Urothelium cell line (cell line): Measurements from ENCODE around the gene PRELID1.
A peak's percentile ranks its signal among the peaks of the same experiment; 100 is the strongest.
"Not testable (repeated sequence)": the region's sequence is repeated elsewhere in the genome, so short reads cannot be mapped to it uniquely, and the experiment has no call there.

Source experiments
- DNase-seq: peaks from one replicate; pipeline ENCODE4 v3.0.0; 2011; ENCODE audit warnings: low spot score, mixed read lengths
- FAIRE-seq: peaks from 2 replicates; lab custom pipeline; 2011; peaks lifted over from hg19 to GRCh38; lab: Jason Lieb, UNC

Gene PRELID1

GRCh38 chr5:177334155-177334551, 30.6 kb downstream of the PRELID1 start:
- no peak for DNase-seq
- no peak for FAIRE-seq

GRCh38 chr5:177334781-177335700, 31.4 kb downstream of the PRELID1 start:
- no peak for FAIRE-seq
- no peak for DNase-seq

- FAIRE-seq: no peak
- DNase-seq: no peak
These were observed 32.1 kb downstream of the PRELID1 start for GRCh38 chr5:177335701-177336065.

DNA sequence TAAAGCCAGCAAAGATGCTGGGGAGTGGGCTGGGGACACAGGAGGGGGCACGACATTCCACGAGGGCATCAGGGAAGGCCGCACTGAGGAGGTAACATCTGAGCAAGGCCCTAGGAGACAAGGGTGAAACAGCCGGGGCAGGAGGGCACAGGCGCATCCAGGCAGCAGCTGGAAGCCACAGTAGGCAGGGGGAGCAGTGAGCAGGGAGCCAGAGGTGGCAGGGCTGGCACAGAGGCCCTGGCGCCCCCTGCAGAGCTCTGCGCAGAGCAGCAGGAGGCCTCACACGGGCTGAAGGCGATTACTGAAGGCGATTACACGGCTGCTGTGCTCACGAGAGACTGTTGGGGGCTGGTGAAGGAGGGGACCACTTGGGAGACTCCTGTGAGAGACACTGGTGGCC, 32.5 kb downstream of the PRELID1 start:
- FAIRE-seq (no peak), DNase-seq (peak; percentile 25)

DNA sequence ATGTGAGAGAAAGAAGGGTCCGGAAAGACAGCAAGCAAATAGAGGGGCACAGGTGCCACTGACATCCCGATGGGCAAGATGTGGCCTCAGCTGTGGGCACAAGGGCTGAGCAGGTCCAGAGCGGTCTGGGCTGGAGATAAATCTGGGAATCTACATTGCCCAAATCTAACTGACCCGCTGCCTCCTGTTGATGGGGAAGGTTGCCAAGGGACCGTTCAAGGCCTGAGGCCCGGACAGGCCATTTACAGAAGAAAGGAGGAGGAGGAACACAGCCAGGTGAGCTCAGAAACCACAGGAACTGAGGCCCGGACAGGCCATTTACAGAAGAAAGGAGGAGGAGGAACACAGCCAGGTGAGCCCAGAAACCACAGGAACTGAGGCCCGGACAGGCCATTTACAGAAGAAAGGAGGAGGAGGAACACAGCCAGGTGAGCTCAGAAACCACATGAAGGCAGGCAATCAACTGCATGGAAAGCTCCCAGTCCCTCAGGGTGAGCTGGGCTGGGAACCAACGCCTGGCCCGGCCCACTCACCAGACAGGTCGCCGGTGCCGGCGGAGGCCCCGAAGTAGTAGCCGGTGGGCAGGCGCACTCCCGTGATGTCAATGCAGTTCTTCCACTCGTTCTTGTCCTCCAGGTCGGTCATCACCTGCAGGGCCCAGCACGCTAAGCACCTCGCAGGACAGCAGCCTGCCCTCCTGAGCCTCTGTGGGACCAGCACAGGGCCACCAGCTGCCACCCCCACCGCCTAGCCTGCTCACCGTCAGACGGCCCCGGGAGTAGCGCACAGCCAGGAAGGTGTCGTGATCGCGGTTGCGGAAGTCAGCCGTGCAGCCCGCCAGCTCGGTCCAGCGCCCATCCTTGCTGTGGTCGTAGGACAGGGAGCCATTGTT, 33.2 kb downstream of the PRELID1 start:
- no peak for DNase-seq
- FAIRE-seq: no peak

DNA sequence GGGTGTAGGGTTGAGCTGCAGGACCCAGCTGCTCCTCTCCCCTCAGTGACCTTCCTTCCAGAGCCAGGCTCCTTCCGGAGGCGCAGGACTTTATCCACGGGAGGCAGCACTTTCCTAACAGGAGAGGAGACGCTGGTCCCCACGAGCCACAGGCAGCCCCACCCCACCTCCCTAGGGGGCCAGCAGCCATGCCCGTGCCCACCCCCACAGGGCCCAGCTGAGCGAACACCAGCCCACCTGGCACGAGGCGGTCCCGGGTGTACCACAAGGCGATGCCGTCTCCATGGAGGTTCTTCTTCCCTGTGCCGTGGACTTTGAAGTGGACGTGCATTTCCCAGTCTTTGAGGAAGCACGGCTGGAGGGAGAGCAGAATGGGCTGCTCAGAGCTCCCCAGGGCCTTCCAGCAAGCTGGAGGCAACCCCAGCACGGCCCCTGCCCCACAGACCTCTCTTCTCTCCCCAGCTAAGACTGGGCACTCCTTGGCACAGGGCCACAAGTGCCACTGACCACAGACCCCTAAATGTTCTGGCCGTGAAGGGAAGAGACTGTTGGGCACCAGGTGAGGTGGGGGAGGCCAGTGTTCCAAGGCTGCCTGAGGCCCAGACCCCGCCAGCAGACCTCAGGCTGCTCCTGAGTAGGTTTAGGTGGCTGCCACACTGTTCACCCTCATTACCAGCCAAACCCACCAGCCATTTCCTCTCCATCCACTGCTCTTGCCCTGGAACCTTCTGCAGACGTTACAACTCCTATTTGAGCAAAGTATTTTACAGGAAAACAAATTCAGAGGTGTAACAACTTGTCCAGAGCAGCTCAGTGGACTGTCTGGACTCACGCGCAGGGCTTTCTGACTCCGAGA, 34.9 kb downstream of the PRELID1 start:
- no peak for FAIRE-seq
- no peak for DNase-seq

GRCh38 chr5:177339107-177339638, 35.6 kb downstream of the PRELID1 start:
- DNase-seq (no peak), FAIRE-seq (no peak)

- not testable (repeated sequence) for DNase-seq
These were observed 39.4 kb downstream of the PRELID1 start for GRCh38 chr5:177343000-177343399.

GRCh38 chr5:177343777-177344176, 40.2 kb downstream of the PRELID1 start:
- no peak for DNase-seq
- no peak for FAIRE-seq

More at GRCh38 chr5:177343000-177343399, 39.4 kb downstream of the PRELID1 start:
- not testable (repeated sequence) for FAIRE-seq

DNA sequence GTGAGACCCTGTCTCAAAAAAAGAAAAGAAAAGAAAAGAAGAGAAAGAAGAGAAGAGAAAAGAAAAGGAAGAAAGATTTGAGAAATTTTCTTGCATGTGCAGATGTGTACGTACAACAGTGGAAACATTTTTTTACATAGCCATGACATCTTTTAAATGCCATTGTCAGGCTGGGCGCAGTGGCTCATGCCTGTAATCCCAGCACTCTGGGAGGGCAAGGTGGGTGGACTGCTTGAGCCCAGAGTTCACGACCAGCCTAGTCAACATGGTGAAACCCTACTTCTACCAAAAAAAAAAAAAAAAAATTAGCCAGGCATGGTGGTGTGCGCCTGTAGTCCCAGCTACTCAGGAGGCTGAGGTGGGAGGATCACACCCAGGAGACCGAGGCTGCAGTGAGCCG, 41.3 kb downstream of the PRELID1 start:
- DNase-seq: no peak
- no peak for FAIRE-seq

GRCh38 chr5:177346820-177347219, 43.2 kb downstream of the PRELID1 start:
- no peak for FAIRE-seq

GRCh38 chr5:177347699-177348098, 44.1 kb downstream of the PRELID1 start:
- FAIRE-seq: no peak
- no peak for DNase-seq

More at GRCh38 chr5:177346820-177347219, 43.2 kb downstream of the PRELID1 start:
- DNase-seq: no peak

DNA sequence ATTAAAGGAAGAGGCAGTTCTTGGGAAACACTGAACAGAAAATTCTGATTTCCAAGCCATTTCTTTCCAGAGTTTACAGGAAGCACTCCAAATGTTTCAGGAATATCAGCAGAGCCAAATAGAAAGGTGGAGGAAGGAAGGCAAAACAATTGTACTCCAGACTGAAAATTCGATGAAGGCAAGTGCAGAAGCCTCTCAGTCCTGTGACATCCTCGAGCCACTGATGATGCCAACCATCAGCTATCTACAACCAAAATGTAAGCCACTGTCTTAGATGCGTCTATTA, 45.7 kb downstream of the PRELID1 start:
- DNase-seq (no peak), FAIRE-seq (no peak)

GRCh38 chr5:177349762-177350161, 46.2 kb downstream of the PRELID1 start:
- FAIRE-seq: no peak
- no peak for DNase-seq

DNA sequence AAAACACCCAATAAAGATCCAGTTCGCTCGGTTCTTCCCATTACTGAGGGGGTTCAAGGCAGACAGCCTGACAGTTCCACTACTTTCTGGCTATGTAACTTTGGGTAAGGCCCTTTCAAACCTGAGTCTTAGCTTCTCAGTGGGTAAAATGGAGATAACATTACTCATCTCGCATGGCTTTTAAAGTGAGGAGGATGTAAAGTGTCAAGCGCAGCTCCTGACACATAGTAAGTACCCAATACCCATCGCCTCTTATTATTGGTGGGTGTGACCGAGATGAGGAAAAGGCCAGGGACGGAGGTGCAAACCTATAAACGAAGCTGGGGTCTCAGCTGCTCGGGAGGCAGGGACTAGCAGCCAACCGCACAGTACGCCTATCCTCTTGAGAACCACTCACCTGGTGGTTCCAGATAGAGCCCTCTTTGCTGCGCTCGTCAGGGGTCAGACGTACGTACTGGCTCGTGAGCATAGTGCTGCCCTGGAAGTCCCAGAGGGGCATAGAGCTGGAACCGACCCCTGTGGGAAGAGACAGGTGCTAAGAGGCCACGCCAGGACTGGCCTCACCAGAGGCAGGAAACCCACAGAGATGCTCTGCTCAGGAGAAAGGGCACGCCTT, 47.3 kb downstream of the PRELID1 start:
- DNase-seq (no peak), FAIRE-seq (no peak)

DNA sequence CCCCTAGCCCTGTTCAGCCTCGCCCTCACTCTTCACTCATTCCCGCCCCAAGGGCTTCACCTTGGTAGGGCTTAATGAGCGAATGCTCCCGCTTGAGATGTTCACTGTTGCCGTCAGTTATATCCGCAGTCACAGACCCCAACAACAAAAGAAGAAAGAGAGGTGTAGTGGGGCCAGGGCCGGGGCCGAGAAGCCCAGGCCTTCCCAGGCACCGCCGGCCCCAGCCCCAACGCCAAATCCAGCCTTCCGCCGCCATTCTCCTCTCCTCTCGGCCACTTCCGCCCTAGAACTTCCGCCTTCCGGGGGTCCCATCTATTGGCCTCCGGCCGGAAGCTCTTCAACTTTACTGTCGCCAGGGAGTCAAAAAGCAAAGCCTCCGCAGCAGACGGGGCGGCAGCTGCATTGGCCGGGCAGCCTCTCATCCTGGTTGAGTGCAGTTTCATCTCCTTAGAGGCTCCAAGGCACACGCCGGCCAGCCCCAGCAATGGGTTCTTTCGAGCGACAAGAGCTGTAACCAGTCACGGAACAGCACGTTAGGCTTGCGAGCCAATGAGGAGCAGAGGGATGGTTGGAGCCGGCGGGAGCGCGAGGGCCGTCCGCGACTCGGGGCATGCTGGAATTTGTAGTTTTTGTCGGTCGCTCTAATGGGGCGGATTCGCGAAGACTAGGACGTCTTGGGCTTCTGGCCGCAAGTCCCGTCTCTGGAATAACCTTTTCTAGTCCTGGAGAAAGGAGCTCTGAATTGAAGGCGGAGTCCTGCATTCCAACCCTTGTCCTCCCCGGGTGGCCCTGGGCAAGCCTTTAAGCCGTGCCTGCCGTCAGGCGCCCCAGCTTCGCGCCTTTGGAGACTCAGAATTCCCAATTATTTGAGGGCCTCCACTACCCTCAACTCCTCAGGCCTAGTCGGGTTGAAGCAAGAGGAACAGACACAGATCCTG, 48.1 kb downstream of the PRELID1 start, which contains the start of gene LMAN2:
LMAN2 (minus strand) TSS at position 277 of the 938 bp plus-strand sequence; CDS start at position 256, 21 bp downstream.
- peak; percentile 96 for DNase-seq
- no peak for FAIRE-seq

DNA sequence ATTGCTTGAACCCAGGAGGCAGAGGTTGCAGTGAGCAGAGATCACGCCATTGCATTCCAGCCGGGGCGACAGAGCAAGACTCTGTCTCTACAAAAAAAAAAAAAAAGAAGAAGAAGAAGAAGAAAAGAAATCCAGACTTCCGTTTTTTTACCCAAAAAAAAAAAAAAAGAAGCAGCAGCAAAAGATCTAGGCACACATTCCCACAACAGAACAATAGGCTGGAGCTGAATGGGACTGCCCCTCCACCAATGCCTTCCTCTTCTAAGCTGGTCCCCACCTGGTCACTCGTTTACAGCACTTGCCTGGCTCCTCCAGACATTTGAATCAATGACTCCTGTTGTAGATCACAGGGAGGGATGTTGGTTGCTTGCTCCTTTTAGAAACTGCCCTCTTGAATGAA, 49.5 kb downstream of the PRELID1 start:
- DNase-seq (no peak), FAIRE-seq (no peak)

DNA sequence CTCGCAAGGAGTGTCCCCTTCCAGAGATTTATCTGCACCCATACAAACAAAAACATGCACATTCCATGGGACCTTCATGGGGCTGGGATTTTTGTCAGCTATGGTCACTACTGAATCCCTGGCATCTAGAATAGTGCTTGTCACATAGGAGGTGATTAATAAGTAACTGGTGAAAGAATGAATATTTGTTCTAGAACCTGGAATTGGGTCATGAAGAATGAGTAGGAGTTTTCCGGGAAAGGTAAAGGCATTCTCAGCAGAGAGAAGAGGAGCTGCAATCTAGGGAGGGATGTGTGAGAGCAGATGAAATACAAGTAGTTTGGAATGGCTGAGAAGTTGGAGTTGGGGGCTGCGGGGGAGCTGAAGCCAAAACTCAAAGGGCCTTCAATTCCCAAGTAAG, 50.7 kb downstream of the PRELID1 start:
- FAIRE-seq (no peak), DNase-seq (no peak)

DNA sequence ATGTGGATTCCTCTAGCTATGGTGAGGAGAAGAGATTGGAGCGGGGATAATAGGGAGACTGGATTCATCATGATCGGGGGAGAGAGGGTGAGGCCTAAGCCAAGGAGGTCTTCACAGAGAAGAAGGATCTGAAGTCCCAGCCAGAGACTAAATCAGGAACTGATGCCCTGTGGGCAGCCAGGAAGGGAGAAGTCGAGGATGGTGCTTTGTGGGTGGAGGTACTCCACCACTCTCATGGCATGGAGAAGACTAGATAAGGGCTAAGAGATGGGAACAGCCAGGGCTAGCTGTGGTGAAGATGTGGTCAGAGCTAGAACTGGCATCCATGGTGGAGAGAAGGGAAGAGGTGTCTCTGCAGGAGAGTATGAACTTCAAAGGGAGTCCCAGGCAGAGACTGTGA, 51.1 kb downstream of the PRELID1 start:
- no peak for FAIRE-seq
- DNase-seq: no peak
